ENCODE data around the gene MIS12. TPM values are rescaled to one million over a fixed set of nuclear protein-coding genes. Genes with fewer than 3 reads are reported as not detected.

The MIS12 gene
- total and polyA plus RNA-seq, 9 of the 15 experiments (the other 6 are each of a cell fraction or from before 2014, with no cell fraction given): 13.5 to 31.9 (median 25.5) TPM

- no peak for TF ChIP-seq MYBL2 (IDR thresholded peaks at IDR 0.05; ENCODE audit: low read depth)
- no peak for TF ChIP-seq MYBL2 (CRISPR knock-in tag; IDR thresholded peaks at IDR 0.05; ENCODE audit: borderline replicate concordance)
- TF ChIP-seq SUPT5H (IDR thresholded peaks at IDR 0.05): no peak
- no peak for TF ChIP-seq JUN (IDR thresholded peaks at IDR 0.05; ENCODE audit: borderline replicate concordance, low read depth, low read length)
- TF ChIP-seq JUN (CRISPR knock-in tag; IDR thresholded peaks at IDR 0.05; ENCODE audit: borderline replicate concordance): no peak
- TF ChIP-seq MEF2A (IDR thresholded peaks at IDR 0.05; ENCODE audit: control insufficient read depth, low read depth, low read length): no peak
- TF ChIP-seq SETDB1 (IDR thresholded peaks at IDR 0.05; ENCODE audit: low read length): no peak
- no peak for TF ChIP-seq SRSF3 (IDR thresholded peaks at IDR 0.05; ENCODE audit: insufficient read depth, low read length)
- no peak for TF ChIP-seq TCFL5 (CRISPR knock-in tag; conservative IDR thresholded peaks at IDR 0.05)
Observed at GRCh38 chr17:5536866-5537650, 50.7 kb downstream of the MIS12 start (continued).

- no peaks in the 10 kb centered on the region for H3K9me1 ChIP-seq (ENCODE audit: control insufficient read depth, insufficient read depth, low read length)
- ChIA-PET POLR2A (no interaction called here), CTCF (ENCODE audit: low intra/inter-chr PET ratio) (no interaction called here)
- no peak overlapping the region for H3K9ac ChIP-seq (ENCODE audit: insufficient read depth in 1 of 2, low read depth in 2 of 2, low read length in 2 of 2)
- H3K27ac ChIP-seq (ENCODE audit: extremely low read depth, low read depth, low read length): no peak overlapping the region
- in situ Hi-C loops (cut with MboI): no loop called here
- ATAC-seq (no peak), FAIRE-seq (no peak), DNase-seq (ENCODE audit: extremely low read depth in 1 of 4, low spot score in 3 of 4) (no peak)
- H3K36me3 ChIP-seq (ENCODE audit: control insufficient read depth, insufficient read depth, low read length): peaks cover 66% of the 10 kb centered on the region; the same call in 2 of the 3 replicates
- H3K4me1 ChIP-seq (replicated peaks in 1 of 2; ENCODE audit: control insufficient read depth in 2 of 2, insufficient read depth in 2 of 2, low read length in 2 of 2): no peaks in the 10 kb centered on the region; a peak in 1 of 5 replicates
- H3K79me2 ChIP-seq (ENCODE audit: control insufficient read depth, insufficient read depth, low read length): no peaks in the 10 kb centered on the region
- TF ChIP-seq POLR2G (IDR thresholded peaks at IDR 0.05; ENCODE audit: low read depth, low read length) (0 out of 2 replicates have a peak, but pooled peaks have one; percentile 20), MCM5 (IDR thresholded peaks at IDR 0.05; ENCODE audit: low read depth) (no peak), ZNF696 (CRISPR knock-in tag; conservative IDR thresholded peaks at IDR 0.05) (no peak), TCFL5 (CRISPR knock-in tag; conservative IDR thresholded peaks at IDR 0.05) (no peak), ZNF212 (CRISPR knock-in tag; IDR thresholded peaks at IDR 0.05) (no peak), HDAC2 (IDR thresholded peaks at IDR 0.05) (no peak), ZNF224 (CRISPR knock-in tag; IDR thresholded peaks at IDR 0.05) (no peak)
- WGBS (ENCODE audit: insufficient coverage, low coverage, missing lambda C conversion rate): 95% methylated on average over 8 of the region's 8 CpGs
- H3K4me3 ChIP-seq: no peak overlapping the region
- no peaks in the 10 kb centered on the region for H3K9me3 ChIP-seq (replicated peaks; ENCODE audit: control insufficient read depth, insufficient read depth, low read depth, low read length)
- intact Hi-C loops (cut with micrococcal nuclease): no loop called here
- H4K20me1 ChIP-seq (replicated peaks; ENCODE audit: control insufficient read depth, insufficient read depth, low read length): no peaks in the 10 kb centered on the region
- H2AFZ ChIP-seq (ENCODE audit: low read depth, low read length): no peak overlapping the region
- no peaks in the 10 kb centered on the region for H3K27me3 ChIP-seq (ENCODE audit: control insufficient read depth in 2 of 2, insufficient read depth in 2 of 2, low read length in 2 of 2)
- no peak overlapping the region for H3K4me2 ChIP-seq (ENCODE audit: insufficient read depth, low read length)
- BruUV-seq (replicated peaks): no TSS peak
Observed at GRCh38 chr17:5539286-5539685, 52.9 kb downstream of the MIS12 start.

Data from K562 (cell line).